ENCODE measurements around the gene SSH2.
"Not testable (repeated sequence)": the region's sequence is repeated elsewhere in the genome, so short reads cannot be mapped to it uniquely, and the experiment has no call there.

SSH2 gene

GRCh38 chr17:29807520-29808361, 122.3 kb downstream of the SSH2 start:
- no peak overlapping the region for H3K27ac Mint-ChIP-seq

DNA sequence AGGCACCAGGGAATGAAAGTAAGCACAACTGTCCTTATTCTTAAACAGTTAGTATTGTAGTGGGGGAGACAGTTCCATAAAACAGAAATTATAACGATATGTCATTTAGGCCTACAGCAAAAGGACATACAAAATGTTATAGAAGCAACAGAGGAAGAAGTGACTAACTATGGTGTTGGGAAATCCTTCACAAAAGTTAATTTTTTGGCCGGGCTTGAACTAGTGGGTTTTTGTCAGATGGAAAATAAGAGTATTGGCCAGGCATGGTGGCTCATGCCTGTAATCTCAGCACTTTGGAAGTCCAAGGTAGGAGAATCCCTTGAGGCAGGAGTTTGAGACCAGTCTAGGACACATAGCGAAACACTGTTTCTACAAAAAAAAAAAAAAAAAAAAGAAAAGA, 127.8 kb downstream of the SSH2 start:
- Mint-ChIP-seq H3K27me3 (no peaks in the 10 kb centered on the region), H3K36me3 (ENCODE audit: low read depth) (no peaks in the 10 kb centered on the region), H3K27ac (no peak overlapping the region), H3K4me3 (no peak overlapping the region), H3K9me3 (no peaks in the 10 kb centered on the region), H3K4me1 (ENCODE audit: low read depth) (no peaks in the 10 kb centered on the region)

More at GRCh38 chr17:29807520-29808361, 122.3 kb downstream of the SSH2 start:
- no peaks in the 10 kb centered on the region for H3K36me3 Mint-ChIP-seq (ENCODE audit: low read depth)
- no peaks in the 10 kb centered on the region for H3K9me3 Mint-ChIP-seq
- H3K27me3 Mint-ChIP-seq: no peaks in the 10 kb centered on the region
- H3K4me1 Mint-ChIP-seq (ENCODE audit: low read depth): peaks cover 18% of the 10 kb centered on the region
- no peak overlapping the region for H3K4me3 Mint-ChIP-seq

GRCh38 chr17:29800457-29800856, 129.6 kb downstream of the SSH2 start:
- H3K4me1 Mint-ChIP-seq (ENCODE audit: low read depth): no peaks in the 10 kb centered on the region
- H3K36me3 Mint-ChIP-seq (ENCODE audit: low read depth): no peaks in the 10 kb centered on the region
- H3K4me3 Mint-ChIP-seq: no peak overlapping the region
- H3K27ac Mint-ChIP-seq: no peak overlapping the region
- no peaks in the 10 kb centered on the region for H3K27me3 Mint-ChIP-seq
- no peaks in the 10 kb centered on the region for H3K9me3 Mint-ChIP-seq

- H3K36me3 Mint-ChIP-seq (ENCODE audit: low read depth): no peaks in the 10 kb centered on the region
- no peak overlapping the region for H3K4me3 Mint-ChIP-seq
- no peaks in the 10 kb centered on the region for H3K27me3 Mint-ChIP-seq
- no peaks in the 10 kb centered on the region for H3K4me1 Mint-ChIP-seq (ENCODE audit: low read depth)
- H3K27ac Mint-ChIP-seq: no peak overlapping the region
- H3K9me3 Mint-ChIP-seq: no peaks in the 10 kb centered on the region
These were observed 133.4 kb downstream of the SSH2 start for GRCh38 chr17:29796652-29797051.

GRCh38 chr17:29793501-29793900, 136.5 kb downstream of the SSH2 start:
- Mint-ChIP-seq H3K27me3 (no peaks in the 10 kb centered on the region), H3K9me3 (no peaks in the 10 kb centered on the region), H3K27ac (no peak overlapping the region), H3K4me3 (no peak overlapping the region), H3K36me3 (ENCODE audit: low read depth) (peaks cover 4% of the 10 kb centered on the region), H3K4me1 (ENCODE audit: low read depth) (no peaks in the 10 kb centered on the region)

- Mint-ChIP-seq H3K9me3 (no peaks in the 10 kb centered on the region), H3K4me3 (no peak overlapping the region), H3K4me1 (ENCODE audit: low read depth) (no peaks in the 10 kb centered on the region), H3K27ac (no peak overlapping the region), H3K36me3 (ENCODE audit: low read depth) (peaks cover 4% of the 10 kb centered on the region), H3K27me3 (no peaks in the 10 kb centered on the region)
These were observed 138.5 kb downstream of the SSH2 start for GRCh38 chr17:29791336-29792080.

DNA sequence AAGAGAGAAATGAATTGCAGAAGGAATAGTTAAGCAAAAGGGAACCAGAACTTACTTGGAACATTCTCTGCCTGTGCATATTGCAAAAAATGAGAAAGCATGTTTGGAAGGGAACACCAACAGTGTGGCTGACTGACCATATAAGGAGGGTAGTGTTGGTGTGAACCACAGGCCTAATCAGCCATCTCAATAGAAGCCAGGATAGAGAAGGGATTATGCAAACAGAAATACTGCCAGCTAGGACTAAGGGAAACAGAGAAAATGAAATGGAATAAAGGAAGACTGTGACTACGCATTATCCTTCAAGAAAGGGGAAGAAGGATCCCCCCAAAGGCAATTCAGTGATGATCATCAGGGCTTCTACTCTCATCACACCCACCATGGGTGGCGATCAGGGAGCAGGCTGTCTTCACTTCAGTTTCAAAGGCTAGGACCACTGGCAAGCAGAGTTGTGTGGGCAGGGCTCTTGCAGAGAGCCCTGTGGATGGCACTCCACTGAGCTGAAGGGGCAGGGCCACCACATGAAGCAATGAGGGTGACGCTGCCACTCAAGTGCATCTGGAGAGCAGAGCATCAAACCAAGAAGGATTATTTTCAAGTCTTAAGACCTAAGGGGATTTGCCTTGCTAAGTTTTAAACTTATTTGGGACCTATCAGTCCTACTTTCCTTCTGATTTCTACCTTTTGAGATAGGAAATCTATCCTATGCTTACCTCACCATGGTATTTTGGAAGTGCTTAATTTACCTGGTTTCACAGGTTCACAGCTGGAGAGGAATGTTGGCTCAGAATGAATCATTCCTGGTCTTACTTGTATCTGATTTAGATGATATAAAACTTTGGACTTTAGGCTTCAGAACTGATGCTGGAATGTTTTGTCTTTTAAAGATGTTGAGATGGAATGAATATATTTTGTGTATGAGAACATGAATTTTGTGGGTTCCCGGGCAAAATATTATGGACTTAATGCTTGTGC, 140.5 kb downstream of the SSH2 start:
- no peaks in the 10 kb centered on the region for H3K9me3 Mint-ChIP-seq
- H3K4me3 Mint-ChIP-seq: no peak overlapping the region
- no peaks in the 10 kb centered on the region for H3K27me3 Mint-ChIP-seq
- H3K4me1 Mint-ChIP-seq (ENCODE audit: low read depth): no peaks in the 10 kb centered on the region
- H3K36me3 Mint-ChIP-seq (ENCODE audit: low read depth): peaks cover 4% of the 10 kb centered on the region
- no peak overlapping the region for H3K27ac Mint-ChIP-seq

DNA sequence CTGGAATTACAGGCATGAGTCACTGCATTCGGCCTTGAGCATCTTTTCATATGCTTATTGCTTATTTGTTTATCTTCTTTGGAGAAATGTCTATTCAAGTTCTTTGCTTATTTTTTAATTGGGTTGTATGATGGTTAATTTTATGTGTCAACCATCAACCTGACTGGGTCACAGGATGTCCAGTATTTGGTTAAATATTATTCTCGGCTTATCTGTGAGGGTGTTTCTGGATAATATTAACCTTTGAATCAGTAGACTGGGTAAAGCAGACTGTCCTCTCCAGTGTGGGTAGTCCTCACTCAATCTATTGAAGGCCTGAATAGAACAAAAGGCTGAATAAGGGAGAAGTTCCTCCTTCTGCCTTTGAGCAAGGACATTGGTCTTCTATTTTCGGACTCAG, 142.0 kb downstream of the SSH2 start:
- H3K36me3 Mint-ChIP-seq (ENCODE audit: low read depth): peaks cover 4% of the 10 kb centered on the region
- H3K27ac Mint-ChIP-seq: no peak overlapping the region
- no peaks in the 10 kb centered on the region for H3K4me1 Mint-ChIP-seq (ENCODE audit: low read depth)
- H3K27me3 Mint-ChIP-seq: no peaks in the 10 kb centered on the region
- no peak overlapping the region for H3K4me3 Mint-ChIP-seq
- no peaks in the 10 kb centered on the region for H3K9me3 Mint-ChIP-seq

DNA sequence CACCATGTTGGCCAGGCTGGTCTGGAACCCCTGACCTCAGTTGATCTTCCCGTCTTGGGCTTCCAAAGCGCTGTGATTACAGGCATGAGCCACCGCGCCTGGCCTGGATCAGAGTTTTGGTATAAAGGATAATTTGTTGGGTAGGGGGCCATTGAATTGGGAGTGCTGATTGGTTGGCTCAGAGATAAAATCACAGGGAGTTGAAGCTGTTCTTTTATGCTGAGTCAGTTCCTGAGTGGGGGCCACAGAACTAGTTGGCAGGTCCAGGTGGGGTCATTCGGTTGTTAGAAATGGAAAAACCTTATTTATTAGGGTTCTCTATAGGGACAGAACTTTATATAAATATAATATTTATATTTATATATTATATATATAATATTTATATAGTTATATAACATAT, 147.1 kb downstream of the SSH2 start:
- H3K27me3 Mint-ChIP-seq: no peaks in the 10 kb centered on the region
- H3K9me3 Mint-ChIP-seq: no peaks in the 10 kb centered on the region
- H3K4me1 Mint-ChIP-seq (ENCODE audit: low read depth): peaks cover 8% of the 10 kb centered on the region
- H3K4me3 Mint-ChIP-seq: no peak overlapping the region
- H3K36me3 Mint-ChIP-seq (ENCODE audit: low read depth): no peaks in the 10 kb centered on the region
- H3K27ac Mint-ChIP-seq: no peak overlapping the region

GRCh38 chr17:29779812-29780190, 150.2 kb downstream of the SSH2 start:
- not testable (repeated sequence) for H3K36me3 Mint-ChIP-seq (ENCODE audit: low read depth); H3K27me3 Mint-ChIP-seq; H3K4me3 Mint-ChIP-seq; H3K27ac Mint-ChIP-seq; H3K4me1 Mint-ChIP-seq (ENCODE audit: low read depth); H3K9me3 Mint-ChIP-seq

DNA sequence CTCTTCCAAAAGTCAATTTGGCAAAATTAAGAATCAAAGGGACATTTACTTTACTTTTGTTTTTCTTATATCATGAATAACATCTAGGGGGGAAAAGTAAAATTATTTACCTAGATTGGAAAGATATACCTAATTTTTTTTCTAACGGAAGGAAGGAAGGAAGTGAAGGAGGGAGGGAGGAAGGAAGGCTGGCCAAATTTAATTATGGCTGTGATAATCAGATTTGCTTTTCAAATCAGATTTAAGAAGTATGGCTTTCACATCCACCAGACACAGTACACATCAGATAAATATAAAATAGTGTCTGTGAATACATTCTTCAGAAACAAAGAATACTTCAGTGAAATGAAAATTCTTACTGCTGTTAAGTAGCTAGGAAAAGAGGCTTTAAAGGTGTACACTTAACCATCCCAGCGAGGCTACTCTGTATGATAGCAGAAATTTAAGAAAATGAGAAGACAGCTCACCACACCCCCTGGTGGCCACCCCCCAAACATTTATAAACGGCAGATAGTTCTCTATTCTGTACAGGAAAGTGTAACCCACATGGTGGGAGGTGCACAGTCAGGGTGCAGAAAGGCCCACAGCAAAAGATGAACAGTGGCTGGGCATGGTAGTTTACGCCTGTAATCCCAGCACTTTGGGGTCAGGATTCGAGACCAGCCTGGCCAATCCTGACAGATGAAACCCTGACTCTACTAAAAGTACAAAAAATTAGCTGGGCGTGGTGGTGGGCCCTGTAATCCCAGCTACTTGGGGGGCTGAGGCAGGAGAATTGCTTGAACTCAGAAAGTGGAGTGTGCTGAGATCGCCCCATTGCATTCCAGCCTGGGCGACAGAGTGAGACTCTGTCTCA, 150.8 kb downstream of the SSH2 start:
- Mint-ChIP-seq H3K4me3 (no peak overlapping the region), H3K4me1 (ENCODE audit: low read depth) (peaks cover 8% of the 10 kb centered on the region), H3K36me3 (ENCODE audit: low read depth) (peaks cover 5% of the 10 kb centered on the region), H3K27ac (peak overlapping the region; percentile 72), H3K27me3 (no peaks in the 10 kb centered on the region), H3K9me3 (no peaks in the 10 kb centered on the region)

GRCh38 chr17:29777663-29778062, 152.4 kb downstream of the SSH2 start:
- Mint-ChIP-seq H3K4me1 (ENCODE audit: low read depth) (peaks cover 8% of the 10 kb centered on the region), H3K36me3 (ENCODE audit: low read depth) (peaks cover 5% of the 10 kb centered on the region), H3K27ac (no peak overlapping the region), H3K27me3 (no peaks in the 10 kb centered on the region), H3K9me3 (no peaks in the 10 kb centered on the region), H3K4me3 (no peak overlapping the region)

DNA sequence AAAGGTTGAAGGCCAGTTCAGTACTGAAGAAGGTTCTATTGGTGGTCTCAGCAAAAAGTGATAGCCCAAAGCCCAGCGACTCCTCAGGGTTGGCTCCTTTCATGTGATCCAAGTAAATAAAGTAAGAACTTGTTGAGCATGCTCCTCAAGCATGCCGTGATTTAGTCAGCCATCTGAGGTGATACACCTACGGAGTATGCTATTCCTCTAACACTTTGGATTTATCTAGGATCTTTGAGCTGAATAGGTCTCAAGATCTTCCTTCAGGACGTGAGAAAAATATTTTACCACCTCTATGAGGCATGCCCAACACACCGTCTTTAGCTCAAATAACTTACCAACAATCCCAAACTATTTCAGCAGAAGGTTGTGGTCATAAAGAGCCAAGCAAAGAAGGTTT, 154.0 kb downstream of the SSH2 start:
- H3K9me3 Mint-ChIP-seq: no peaks in the 10 kb centered on the region
- no peak overlapping the region for H3K27ac Mint-ChIP-seq
- H3K36me3 Mint-ChIP-seq (ENCODE audit: low read depth): peaks cover 9% of the 10 kb centered on the region
- H3K4me3 Mint-ChIP-seq: no peak overlapping the region
- H3K4me1 Mint-ChIP-seq (ENCODE audit: low read depth): peaks cover 19% of the 10 kb centered on the region
- H3K27me3 Mint-ChIP-seq: no peaks in the 10 kb centered on the region

DNA sequence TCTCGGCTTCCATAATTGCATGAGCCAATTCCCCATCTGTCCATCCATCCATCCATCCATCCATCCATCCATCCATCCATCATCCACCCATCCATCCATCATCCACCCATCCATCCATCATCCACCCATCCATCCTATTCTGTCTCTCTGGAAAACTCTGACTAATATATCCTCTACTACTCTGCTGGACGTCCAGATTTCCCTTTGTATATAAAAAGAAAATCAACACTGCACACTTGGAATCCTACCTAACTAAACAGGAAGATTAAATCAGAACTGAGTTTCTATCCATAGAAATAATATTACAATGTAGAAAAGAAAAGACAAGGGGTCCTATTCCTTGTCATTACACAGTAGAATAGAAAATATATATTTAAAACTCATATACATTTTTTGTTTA, 157.0 kb downstream of the SSH2 start:
- H3K4me3 Mint-ChIP-seq: no peak overlapping the region
- H3K36me3 Mint-ChIP-seq (ENCODE audit: low read depth): peaks cover 9% of the 10 kb centered on the region
- H3K27me3 Mint-ChIP-seq: no peaks in the 10 kb centered on the region
- no peaks in the 10 kb centered on the region for H3K9me3 Mint-ChIP-seq
- peaks cover 10% of the 10 kb centered on the region for H3K4me1 Mint-ChIP-seq (ENCODE audit: low read depth)
- no peak overlapping the region for H3K27ac Mint-ChIP-seq

Measured in stimulated activated naive CD8-positive, alpha-beta T cell treated with anti-CD3 and anti-CD28 coated beads, Interleukin-15, Interleukin-2, amounts not matched to agents 100 ng/mL and 50 ng/mL, for 24 hours (primary cell).